Kidney epithelial cell (primary cell): ENCODE data around the gene KIR3DL2. TPM values are rescaled to one million over a fixed set of nuclear protein-coding genes. Genes with fewer than 3 reads are reported as not detected.
"Not testable (repeated sequence)": the region's sequence is repeated elsewhere in the genome, so short reads cannot be mapped to it uniquely, and the experiment has no call there.

Experiments
- DNase-seq: peaks from one replicate; pipeline ENCODE4 v3.0.0-alpha.2; 2010; ENCODE audit warnings: low read depth
- H3K27me3 ChIP-seq: 2 replicates; pipeline ENCODE4 v1.6.0; 2011; ENCODE audit warnings: low read length; ENCODE audit not compliant: control insufficient read depth, insufficient read depth
- H3K36me3 ChIP-seq: 2 replicates; pipeline ENCODE4 v1.5.1; 2011; ENCODE audit warnings: low read length; ENCODE audit not compliant: control insufficient read depth, insufficient read depth
- H3K4me3 ChIP-seq: 2 replicates; pipeline ENCODE4 v1.5.1; 2011; ENCODE audit warnings: low read depth, mild to moderate bottlenecking, control low read depth, low read length
- CTCF ChIP-seq: IDR thresholded peaks from 2 replicates; pipeline ENCODE4 v1.5.1; 2011; ENCODE audit warnings: mild to moderate bottlenecking, moderate library complexity, low read length, control low read depth, inconsistent platforms; ENCODE audit not compliant: insufficient read depth, poor library complexity, severe bottlenecking
- total RNA-seq: library from RNA; depleted of rRNA; stranded (reverse); fragments of >200 nt; gene quantifications from 2 replicates; pipeline ENCODE4 v1.2.3, GENCODE V29; 2015

Gene KIR3DL2
- total RNA-seq, 1 donor from 2014 or later: not detected

- Histone ChIP-seq H3K27me3 (no peaks in the 10 kb centered on the region), H3K4me3 (no peak overlapping the region), H3K36me3 (no peaks in the 10 kb centered on the region)
- TF ChIP-seq CTCF: no peak
- DNase-seq: no peak
Observed at GRCh38 chr19:54905421-54905802, 55.2 kb downstream of the KIR3DL2 start.

- TF ChIP-seq CTCF: no peak
- no peak for DNase-seq
- Histone ChIP-seq H3K4me3 (no peak within 1 kb of the TSS), H3K36me3 (no peaks in the 10 kb centered on the region), H3K27me3 (no peaks in the 10 kb centered on the region)
Observed at GRCh38 chr19:54905803-54906511, 55.7 kb downstream of the KIR3DL2 start, which contains the start of gene NCR1. Gene NCR1, plus strand, starts transcription at chr19:54906148. Its CDS starts 40 bp downstream, at chr19:54906188.

- no peak for DNase-seq
- Histone ChIP-seq H3K27me3 (no peaks in the 10 kb centered on the region), H3K4me3 (no peak overlapping the region), H3K36me3 (no peaks in the 10 kb centered on the region)
- TF ChIP-seq CTCF: no peak
Observed at GRCh38 chr19:54906819-54907218, 56.6 kb downstream of the KIR3DL2 start.

- not testable (repeated sequence) for DNase-seq, H3K36me3 ChIP-seq, H3K4me3 ChIP-seq, H3K27me3 ChIP-seq
Observed at GRCh38 chr19:54907899-54908298, 57.7 kb downstream of the KIR3DL2 start.

Other genes with a start within 250 kb of the KIR3DL2 start
- not detected in 2 replicates for gene LILRB1, start 220.0 kb upstream of the KIR3DL2 start, total RNA-seq
- 2.7 TPM in 1 of 2 replicates, not detected in the other for gene LILRB4, start 187.5 kb upstream of the KIR3DL2 start, total RNA-seq
- not detected in 2 replicates for gene KIR3DL3, start 126.0 kb upstream of the KIR3DL2 start, total RNA-seq
- gene KIR2DL3, start 111.9 kb upstream of the KIR3DL2 start, total RNA-seq: not detected in 2 replicates
- gene KIR2DL1, start 80.7 kb upstream of the KIR3DL2 start, total RNA-seq: not detected in 2 replicates
- not detected in 2 replicates for gene KIR2DL4, start 46.8 kb upstream of the KIR3DL2 start, total RNA-seq
- not detected in 2 replicates for gene KIR3DL1, start 34.0 kb upstream of the KIR3DL2 start, total RNA-seq
- not detected in 2 replicates for gene KIR2DS4, start 17.8 kb upstream of the KIR3DL2 start, total RNA-seq
- not detected in 2 replicates for gene FCAR, start 23.8 kb downstream of the KIR3DL2 start, total RNA-seq
- not detected in 2 replicates for gene NCR1, start 55.7 kb downstream of the KIR3DL2 start, total RNA-seq
- not detected in 2 replicates for gene NLRP7, start 97.1 kb downstream of the KIR3DL2 start, total RNA-seq
- 27.5 and 32.5 TPM in 2 replicates for gene NLRP2, start 115.9 kb downstream of the KIR3DL2 start, total RNA-seq
- gene GP6, start 187.8 kb downstream of the KIR3DL2 start, total RNA-seq: 0.33 TPM in 1 of 2 replicates, not detected in the other
- gene RDH13, start 212.7 kb downstream of the KIR3DL2 start, total RNA-seq: 16.6 and 23.4 TPM in 2 replicates
- 30.5 and 33.8 TPM in 2 replicates for gene EPS8L1, start 225.4 kb downstream of the KIR3DL2 start, total RNA-seq